ENCODE measurements around the gene C11orf65.
A peak's percentile ranks its signal among the peaks of the same experiment; 100 is the strongest.

C11orf65 gene

DNA sequence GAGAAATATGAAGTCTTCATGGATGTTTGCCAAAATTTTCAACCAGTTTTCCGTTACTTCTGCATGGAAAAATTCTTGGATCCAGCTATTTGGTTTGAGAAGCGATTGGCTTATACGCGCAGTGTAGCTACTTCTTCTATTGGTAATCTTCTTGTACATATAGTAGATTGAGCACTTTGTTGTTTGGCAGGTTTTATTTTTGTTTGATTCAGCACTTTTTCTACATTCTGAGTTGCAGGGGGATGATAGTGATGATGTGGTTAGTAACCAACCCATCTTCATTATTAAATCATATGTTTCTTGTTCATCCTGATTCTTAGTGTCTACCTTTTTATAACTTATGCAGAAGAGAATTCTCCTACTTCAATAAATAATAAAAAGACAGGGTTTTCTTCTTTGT, 121.6 kb downstream of the C11orf65 start:
- H3K4me3 ChIP-seq (ENCODE audit: low read depth, low read length): no peak overlapping the region
- TF ChIP-seq, protein P1, sequence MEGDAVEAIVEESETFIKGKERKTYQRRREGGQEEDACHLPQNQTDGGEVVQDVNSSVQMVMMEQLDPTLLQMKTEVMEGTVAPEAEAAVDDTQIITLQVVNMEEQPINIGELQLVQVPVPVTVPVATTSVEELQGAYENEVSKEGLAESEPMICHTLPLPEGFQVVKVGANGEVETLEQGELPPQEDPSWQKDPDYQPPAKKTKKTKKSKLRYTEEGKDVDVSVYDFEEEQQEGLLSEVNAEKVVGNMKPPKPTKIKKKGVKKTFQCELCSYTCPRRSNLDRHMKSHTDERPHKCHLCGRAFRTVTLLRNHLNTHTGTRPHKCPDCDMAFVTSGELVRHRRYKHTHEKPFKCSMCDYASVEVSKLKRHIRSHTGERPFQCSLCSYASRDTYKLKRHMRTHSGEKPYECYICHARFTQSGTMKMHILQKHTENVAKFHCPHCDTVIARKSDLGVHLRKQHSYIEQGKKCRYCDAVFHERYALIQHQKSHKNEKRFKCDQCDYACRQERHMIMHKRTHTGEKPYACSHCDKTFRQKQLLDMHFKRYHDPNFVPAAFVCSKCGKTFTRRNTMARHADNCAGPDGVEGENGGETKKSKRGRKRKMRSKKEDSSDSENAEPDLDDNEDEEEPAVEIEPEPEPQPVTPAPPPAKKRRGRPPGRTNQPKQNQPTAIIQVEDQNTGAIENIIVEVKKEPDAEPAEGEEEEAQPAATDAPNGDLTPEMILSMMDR (IDR thresholded peaks at IDR 0.05; ENCODE audit: control insufficient read depth, extremely low read depth, insufficient read depth): no peak
- no peak for DNase-seq (ENCODE audit: low read depth)

DNA sequence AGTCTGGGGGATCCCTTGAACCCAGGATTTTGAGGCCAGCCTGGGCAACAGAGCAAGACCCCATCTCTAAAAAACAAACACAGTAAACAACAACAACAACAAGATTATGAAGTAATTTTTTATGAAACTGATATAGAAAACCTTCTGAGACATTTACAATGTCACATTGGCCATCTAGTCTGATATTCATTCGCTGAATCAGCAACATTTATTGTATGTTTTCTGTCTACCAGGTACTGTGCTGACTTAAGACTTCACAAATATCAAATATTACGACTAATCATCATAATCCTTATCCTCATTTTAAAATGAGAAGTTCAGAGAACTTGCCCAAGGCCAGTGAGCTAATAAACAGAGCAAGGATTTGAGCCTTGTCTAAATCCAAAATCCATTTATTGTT, 123.6 kb downstream of the C11orf65 start:
- H3K4me3 ChIP-seq (ENCODE audit: low read depth, low read length): no peak overlapping the region
- no peak for DNase-seq (ENCODE audit: low read depth)
- TF ChIP-seq, protein P1 (IDR thresholded peaks at IDR 0.05; ENCODE audit: control insufficient read depth, extremely low read depth, insufficient read depth): no peak

DNA sequence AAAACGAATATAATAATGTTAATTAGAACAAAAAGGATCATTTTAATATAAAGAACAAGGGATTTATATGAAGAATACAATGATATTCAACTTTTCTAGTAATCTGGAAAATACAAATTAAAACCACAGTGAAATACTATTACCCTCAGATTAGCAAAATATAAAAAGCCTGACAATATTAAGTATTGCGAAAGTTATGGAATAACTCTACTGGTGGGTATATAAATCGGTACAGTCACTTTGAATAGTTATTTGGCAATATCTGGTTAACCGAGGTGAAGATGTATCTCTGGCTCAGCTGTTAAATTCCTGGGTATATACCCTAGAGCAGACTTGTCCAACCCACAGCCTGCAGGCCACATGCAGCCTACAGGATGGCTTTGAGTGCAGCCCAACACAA, 125.7 kb downstream of the C11orf65 start:
- TF ChIP-seq, protein P1 (IDR thresholded peaks at IDR 0.05; ENCODE audit: control insufficient read depth, extremely low read depth, insufficient read depth): no peak
- DNase-seq (ENCODE audit: low read depth): no peak
- H3K4me3 ChIP-seq (ENCODE audit: low read depth, low read length): no peak overlapping the region

DNA sequence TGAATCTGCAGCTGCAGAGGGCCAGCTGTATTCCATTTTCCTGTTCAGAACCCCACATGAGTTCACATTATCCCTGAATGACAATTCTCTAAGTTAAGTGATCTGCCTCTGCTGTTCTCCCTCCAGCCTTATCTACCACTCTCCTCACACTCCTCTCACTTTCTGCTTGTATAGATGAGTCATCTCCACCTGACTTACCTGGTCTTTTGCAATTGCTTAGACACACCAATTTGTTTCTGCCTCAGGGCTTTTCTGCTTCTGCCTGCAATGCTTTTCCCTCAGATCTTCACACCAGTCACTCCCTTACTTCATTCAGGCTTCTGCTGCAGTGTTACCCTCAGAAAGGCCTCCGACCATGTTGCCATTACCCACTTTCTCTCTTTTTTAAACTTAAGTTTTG, 126.4 kb downstream of the C11orf65 start:
- TF ChIP-seq, protein P1 (IDR thresholded peaks at IDR 0.05; ENCODE audit: control insufficient read depth, extremely low read depth, insufficient read depth): no peak
- peak; percentile 78 for DNase-seq (ENCODE audit: low read depth)
- no peak overlapping the region for H3K4me3 ChIP-seq (ENCODE audit: low read depth, low read length)

DNA sequence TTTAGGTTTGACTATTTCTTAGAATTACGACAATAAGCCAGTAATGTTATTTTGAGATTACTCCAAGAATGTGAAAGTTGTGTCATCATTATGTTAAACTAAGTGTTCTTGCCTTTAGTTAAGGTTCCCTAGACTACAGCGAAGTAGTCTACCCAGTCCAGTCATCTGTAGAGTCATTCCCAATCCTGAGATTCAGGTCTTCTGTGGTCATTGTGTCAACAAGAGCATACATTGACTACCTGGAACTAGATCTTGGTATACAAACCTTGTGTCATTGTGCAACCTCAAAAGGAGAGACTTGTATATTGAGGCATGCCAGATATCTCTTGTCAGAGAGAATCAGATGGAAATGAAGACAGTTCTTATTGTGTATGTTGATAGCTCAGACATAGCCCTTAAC, 128.6 kb downstream of the C11orf65 start:
- no peak overlapping the region for H3K4me3 ChIP-seq (ENCODE audit: low read depth, low read length)
- TF ChIP-seq, protein P1 (IDR thresholded peaks at IDR 0.05; ENCODE audit: control insufficient read depth, extremely low read depth, insufficient read depth): no peak
- DNase-seq (ENCODE audit: low read depth): no peak

DNA sequence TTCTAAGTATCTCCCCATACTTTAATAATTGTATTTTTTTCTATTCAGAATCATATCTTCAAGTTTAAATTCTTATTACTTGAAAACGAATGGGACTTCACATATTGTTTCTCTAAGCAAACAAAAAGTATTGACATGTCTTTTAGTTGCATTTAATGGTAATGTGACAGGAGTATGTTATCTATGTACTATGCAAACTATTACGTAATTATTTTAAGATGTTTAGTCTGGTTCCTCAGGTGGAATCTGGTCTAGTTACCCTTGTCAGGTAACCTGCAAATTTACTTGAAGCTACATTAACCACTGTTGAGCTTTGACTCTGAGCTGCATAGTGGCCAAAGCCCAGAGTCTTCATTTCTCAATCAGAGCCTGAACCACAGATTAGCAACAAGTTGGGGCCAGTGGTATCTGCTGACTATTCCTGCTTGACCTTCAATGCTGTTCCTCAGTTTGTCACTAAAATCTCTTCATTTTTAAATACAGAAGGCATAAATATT, 133.9 kb downstream of the C11orf65 start:
- no peak overlapping the region for H3K4me3 ChIP-seq (ENCODE audit: low read depth, low read length)
- TF ChIP-seq, protein P1 (IDR thresholded peaks at IDR 0.05; ENCODE audit: control insufficient read depth, extremely low read depth, insufficient read depth): no peak
- DNase-seq (ENCODE audit: low read depth): no peak

Data from LNCaP clone FGC (cell line).